Keratinocyte (primary cell): ENCODE measurements around the gene IDI1.

Experiments used
- CTCF ChIP-seq, 3 experiments: IDR thresholded peaks in 1 of 3; conservative IDR thresholded peaks in 1 of 3; optimal IDR thresholded peaks in 1 of 3; 2 replicates in 2 of 3; 3 replicates in 1 of 3; pipeline versions ENCODE3 to v1.5.1; 2011; ENCODE audit warnings: low read length in 3 of 3, mild to moderate bottlenecking in 3 of 3, moderate library complexity in 2 of 3, control low read depth in 1 of 3, inconsistent platforms in 1 of 3; ENCODE audit not compliant: insufficient read depth in 2 of 3; ENCODE audit errors: extremely low read depth in 1 of 3
- EZH2 ChIP-seq: IDR thresholded peaks from one replicate; pipeline ENCODE4 v1.6.1; 2012; ENCODE audit warnings: inconsistent platforms, mild to moderate bottlenecking, low read length, moderate library complexity

GRCh38 chr10:1020460-1020859, 28.5 kb downstream of the IDI1 start:
- TF ChIP-seq CTCF (optimal IDR thresholded peaks at IDR 0.05 in 1 of 3, IDR thresholded peaks at IDR 0.05 in 1 of 3, conservative IDR thresholded peaks at IDR 0.05 in 1 of 3; ENCODE audit: extremely low read depth in 1 of 3, insufficient read depth in 2 of 3, low read length in 3 of 3) (no peak), EZH2 (no peak)
